ENCODE measurements around the gene KIF21A. TPM values are rescaled to one million over a fixed set of nuclear protein-coding genes. Genes with fewer than 3 reads are reported as not detected.

Gene KIF21A
- total and polyA plus RNA-seq, 4 donors = 1.2 to 9.0 (median 5.8) TPM

DNA sequence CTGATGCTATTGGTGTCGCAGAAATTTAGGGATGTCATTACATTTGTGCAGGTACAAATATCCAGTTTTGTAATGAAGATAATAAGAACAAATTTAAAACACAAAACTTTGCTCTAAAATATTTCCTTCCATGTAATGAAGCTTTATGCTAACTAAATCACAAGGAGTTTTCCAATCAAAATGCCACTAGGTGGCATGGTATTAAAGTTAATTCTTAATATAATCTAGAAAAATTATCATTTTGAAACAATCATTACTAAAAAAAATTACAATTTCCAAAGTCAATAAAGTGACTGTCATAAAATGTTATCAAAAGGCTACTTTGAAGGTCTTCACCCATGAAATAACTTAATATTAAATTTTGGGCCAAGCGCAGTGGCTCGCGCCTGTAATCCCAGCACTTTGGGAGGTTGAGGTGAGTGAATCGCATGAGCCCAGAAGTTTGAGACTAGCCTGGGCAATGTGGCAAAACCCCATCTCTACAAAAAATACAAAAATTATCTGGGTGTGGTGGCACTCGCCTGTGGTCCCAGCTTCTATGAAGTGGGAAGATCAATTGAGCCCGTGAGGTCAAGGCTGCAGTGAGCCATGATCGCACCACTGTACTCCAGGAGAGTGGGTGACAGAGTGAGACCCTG lies 77.4 kb downstream of the KIF21A start:
- Histone ChIP-seq H3K27me3 (ENCODE audit: control insufficient read depth in 1 of 2, insufficient read depth in 2 of 2, low read length in 1 of 2) (no peaks in the 10 kb centered on the region), H3K4me1 (ENCODE audit: control insufficient read depth in 1 of 2, insufficient read depth in 2 of 2, low read length in 2 of 2) (no peaks in the 10 kb centered on the region), H3K27ac (ENCODE audit: low read depth in 1 of 2, low read length in 2 of 2) (no peak overlapping the region), H3K4me3 (ENCODE audit: low read length in 2 of 2) (no peak overlapping the region), H3K9me3 (ENCODE audit: control insufficient read depth, low read length) (no peaks in the 10 kb centered on the region), H3K36me3 (ENCODE audit: control insufficient read depth in 1 of 2, insufficient read depth in 2 of 2, low read length in 1 of 2) (no peaks in the 10 kb centered on the region)
- ATAC-seq (ENCODE audit: low FRiP score) (no peak), DNase-seq (no peak)
- intact Hi-C loops (cut with DNase I) = no loop called here
- WGBS, 2 donors = 97 to 98% methylated on average over 8 of the region's 8 CpGs

DNA sequence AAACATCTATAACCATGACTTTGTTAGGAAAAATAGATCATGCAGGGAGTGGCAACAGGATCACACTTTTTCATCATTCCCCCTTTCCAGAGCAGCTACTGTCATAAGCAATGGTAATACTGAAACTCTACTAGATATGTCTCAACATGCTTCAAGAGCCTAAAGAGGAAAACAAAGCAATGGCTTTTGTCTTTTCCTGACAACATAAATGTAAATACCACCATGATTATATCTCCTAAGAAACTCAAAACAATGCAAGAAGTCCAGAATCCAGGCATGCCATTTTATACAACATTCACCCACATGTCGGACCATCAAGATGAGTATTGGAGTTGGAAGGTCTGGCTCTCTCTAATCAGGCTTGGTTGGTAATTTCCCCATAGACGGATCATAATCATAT lies 78.7 kb downstream of the KIF21A start:
- Histone ChIP-seq H3K27me3 (ENCODE audit: control insufficient read depth in 1 of 2, insufficient read depth in 2 of 2, low read length in 1 of 2) (no peaks in the 10 kb centered on the region), H3K4me1 (ENCODE audit: control insufficient read depth in 1 of 2, insufficient read depth in 2 of 2, low read length in 2 of 2) (no peaks in the 10 kb centered on the region), H3K9me3 (ENCODE audit: control insufficient read depth, low read length) (no peaks in the 10 kb centered on the region), H3K27ac (ENCODE audit: low read depth in 1 of 2, low read length in 2 of 2) (no peak overlapping the region), H3K4me3 (ENCODE audit: low read length in 2 of 2) (no peak overlapping the region), H3K36me3 (ENCODE audit: control insufficient read depth in 1 of 2, insufficient read depth in 2 of 2, low read length in 1 of 2) (no peaks in the 10 kb centered on the region)
- ATAC-seq (ENCODE audit: low FRiP score) (no peak), DNase-seq (no peak)
- WGBS, 2 donors = 91 to 96% methylated on average over 2 of the region's 2 CpGs
- intact Hi-C loops (cut with DNase I) = no loop called here

DNA sequence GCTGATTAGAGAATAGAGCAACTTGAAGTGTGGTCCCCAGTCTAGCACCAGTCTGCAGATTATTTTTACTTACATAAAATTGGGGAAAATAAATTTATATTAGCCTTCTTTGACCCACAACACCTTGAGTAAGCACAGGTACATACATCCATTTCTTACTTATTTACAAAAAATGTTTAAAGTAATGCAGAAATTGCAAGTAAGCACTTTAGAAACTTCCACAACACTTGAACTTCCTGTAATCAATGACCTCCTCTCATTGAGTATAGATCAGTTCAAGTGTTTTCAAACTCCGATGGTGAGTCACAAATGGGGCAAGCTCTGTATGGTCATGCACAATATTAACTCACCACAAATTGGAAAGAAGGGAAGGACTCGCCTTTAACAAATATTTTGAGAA lies 83.3 kb downstream of the KIF21A start:
- H3K27me3 ChIP-seq (ENCODE audit: control insufficient read depth in 1 of 2, insufficient read depth in 2 of 2, low read length in 1 of 2) = no peaks in the 10 kb centered on the region
- no peak overlapping the region for H3K4me3 ChIP-seq (ENCODE audit: low read length in 2 of 2)
- no peaks in the 10 kb centered on the region for H3K9me3 ChIP-seq (ENCODE audit: control insufficient read depth, low read length)
- H3K4me1 ChIP-seq (ENCODE audit: control insufficient read depth in 1 of 2, insufficient read depth in 2 of 2, low read length in 2 of 2) = no peaks in the 10 kb centered on the region
- DNase-seq = no peak
- peaks cover 0 to 2% of the 10 kb centered on the region in 2 donors for H3K36me3 ChIP-seq (ENCODE audit: control insufficient read depth in 1 of 2, insufficient read depth in 2 of 2, low read length in 1 of 2)
- intact Hi-C loops (cut with DNase I) = no loop called here
- no peak overlapping the region for H3K27ac ChIP-seq (ENCODE audit: low read depth in 1 of 2, low read length in 2 of 2)
- WGBS, 2 donors = 93 to 95% methylated on average over 2 of the region's 2 CpGs
- no peak for ATAC-seq (ENCODE audit: low FRiP score)

DNA sequence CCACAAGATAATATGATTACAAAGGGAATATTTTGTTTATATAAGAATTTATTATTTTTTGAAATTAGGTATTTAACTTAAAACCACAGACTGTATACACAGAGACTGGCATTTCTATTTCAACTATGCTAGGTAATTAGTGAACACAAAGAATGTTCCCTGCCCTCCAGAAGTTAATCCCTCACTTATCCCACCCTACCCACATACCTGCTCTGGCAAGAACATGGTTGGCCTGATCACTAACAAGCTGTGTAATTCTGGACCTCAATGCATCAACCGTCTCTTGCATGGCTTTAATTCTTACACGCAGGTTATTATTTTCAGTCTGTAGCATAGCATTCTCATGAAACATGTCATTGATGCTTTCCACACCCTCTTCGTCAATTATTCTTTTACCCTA lies 85.9 kb downstream of the KIF21A start:
- no peaks in the 10 kb centered on the region for H3K27me3 ChIP-seq (ENCODE audit: control insufficient read depth in 1 of 2, insufficient read depth in 2 of 2, low read length in 1 of 2)
- no peak overlapping the region for H3K27ac ChIP-seq (ENCODE audit: low read depth in 1 of 2, low read length in 2 of 2)
- 86 to 88% methylated on average over 3 of the region's 3 CpGs for WGBS, 2 donors
- ATAC-seq (ENCODE audit: low FRiP score) (no peak), DNase-seq (no peak)
- no peak overlapping the region for H3K4me3 ChIP-seq (ENCODE audit: low read length in 2 of 2)
- H3K36me3 ChIP-seq (ENCODE audit: control insufficient read depth in 1 of 2, insufficient read depth in 2 of 2, low read length in 1 of 2) = peaks cover 0 to 2% of the 10 kb centered on the region in 2 donors
- no peaks in the 10 kb centered on the region for H3K9me3 ChIP-seq (ENCODE audit: control insufficient read depth, low read length)
- intact Hi-C loops (cut with DNase I) = no loop called here
- no peaks in the 10 kb centered on the region for H3K4me1 ChIP-seq (ENCODE audit: control insufficient read depth in 1 of 2, insufficient read depth in 2 of 2, low read length in 2 of 2)

DNA sequence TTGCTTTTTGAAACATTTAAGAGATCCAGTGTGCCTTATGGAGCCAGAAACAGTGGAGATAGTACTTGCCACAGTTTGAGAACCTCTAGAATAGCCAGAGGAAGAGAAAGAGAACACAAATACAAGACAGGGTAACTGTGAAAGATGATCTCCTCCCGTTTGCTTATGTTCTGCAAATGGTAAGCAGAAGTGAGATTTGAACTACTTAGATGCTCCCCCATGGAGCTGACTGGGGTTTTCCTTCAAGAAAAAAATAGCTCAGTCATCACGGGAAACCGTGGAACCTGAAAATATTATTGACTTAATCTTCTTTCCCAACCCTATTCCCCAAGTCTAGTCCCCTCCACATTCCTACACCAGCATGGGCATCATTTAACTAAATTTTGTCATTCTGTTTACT lies 87.1 kb downstream of the KIF21A start:
- Histone ChIP-seq H3K4me3 (ENCODE audit: low read length in 2 of 2) (no peak overlapping the region), H3K4me1 (ENCODE audit: control insufficient read depth in 1 of 2, insufficient read depth in 2 of 2, low read length in 2 of 2) (no peaks in the 10 kb centered on the region), H3K9me3 (ENCODE audit: control insufficient read depth, low read length) (no peaks in the 10 kb centered on the region), H3K27me3 (ENCODE audit: control insufficient read depth in 1 of 2, insufficient read depth in 2 of 2, low read length in 1 of 2) (no peaks in the 10 kb centered on the region), H3K36me3 (ENCODE audit: control insufficient read depth in 1 of 2, insufficient read depth in 2 of 2, low read length in 1 of 2) (peaks cover 0 to 2% of the 10 kb centered on the region in 2 donors), H3K27ac (ENCODE audit: low read depth in 1 of 2, low read length in 2 of 2) (no peak overlapping the region)
- ATAC-seq (ENCODE audit: low FRiP score) (no peak), DNase-seq (no peak)
- intact Hi-C loops (cut with DNase I) = no loop called here
- 77 to 90% methylated on average over 3 of the region's 3 CpGs for WGBS, 2 donors

DNA sequence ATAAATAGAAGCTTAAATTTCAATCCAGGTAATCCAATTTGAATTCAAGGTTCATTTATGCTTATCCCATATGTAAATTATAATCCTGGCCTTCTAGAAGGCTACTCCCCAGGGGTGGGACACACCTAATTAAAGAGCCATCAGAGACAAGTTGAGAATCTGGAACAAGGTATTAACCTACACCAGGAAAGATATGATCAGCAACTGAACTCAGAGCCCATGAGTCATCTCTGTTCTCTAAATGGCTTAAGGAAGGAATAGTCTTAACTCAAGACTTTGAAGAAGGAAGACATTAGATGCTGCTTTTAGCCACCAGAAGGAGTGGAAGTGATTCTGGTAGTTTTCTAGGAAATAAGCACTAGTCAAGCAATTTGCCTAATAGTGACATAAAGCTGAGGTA lies 88.0 kb downstream of the KIF21A start:
- DNase-seq (no peak), ATAC-seq (ENCODE audit: low FRiP score) (no peak)
- Histone ChIP-seq H3K4me3 (ENCODE audit: low read length in 2 of 2) (no peak overlapping the region), H3K4me1 (ENCODE audit: control insufficient read depth in 1 of 2, insufficient read depth in 2 of 2, low read length in 2 of 2) (no peaks in the 10 kb centered on the region), H3K27ac (ENCODE audit: low read depth in 1 of 2, low read length in 2 of 2) (no peak overlapping the region), H3K27me3 (ENCODE audit: control insufficient read depth in 1 of 2, insufficient read depth in 2 of 2, low read length in 1 of 2) (no peaks in the 10 kb centered on the region), H3K36me3 (ENCODE audit: control insufficient read depth in 1 of 2, insufficient read depth in 2 of 2, low read length in 1 of 2) (peaks cover 0 to 2% of the 10 kb centered on the region in 2 donors), H3K9me3 (ENCODE audit: control insufficient read depth, low read length) (no peaks in the 10 kb centered on the region)
- intact Hi-C loops (cut with DNase I) = no loop called here

DNA sequence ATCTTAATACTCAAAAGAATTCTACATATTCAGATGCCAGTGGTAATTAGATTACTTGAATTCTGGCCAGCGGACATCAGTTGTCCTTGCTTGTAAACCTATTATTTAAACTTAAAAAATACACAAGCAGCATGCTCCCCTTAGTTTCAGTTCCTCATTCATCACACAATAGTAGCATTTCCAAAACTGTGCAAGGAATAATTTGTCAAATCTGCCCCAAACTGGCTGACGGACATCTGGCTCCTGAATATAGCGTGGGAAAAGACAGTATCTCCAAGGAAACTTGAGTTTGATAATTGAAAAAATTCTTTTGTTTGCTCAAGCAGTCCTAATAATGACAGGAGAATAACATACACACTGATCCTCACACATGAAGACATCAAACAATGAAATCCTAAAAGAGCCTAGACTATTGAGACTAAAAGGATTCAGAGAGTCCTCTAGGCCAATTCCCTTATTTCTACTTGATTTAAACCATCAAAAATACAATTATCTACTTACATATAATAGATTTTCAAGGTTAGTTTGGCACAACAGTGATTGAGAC lies 90.4 kb downstream of the KIF21A start:
- H3K36me3 ChIP-seq (ENCODE audit: control insufficient read depth in 1 of 2, insufficient read depth in 2 of 2, low read length in 1 of 2) = no peaks in the 10 kb centered on the region
- no peaks in the 10 kb centered on the region for H3K9me3 ChIP-seq (ENCODE audit: control insufficient read depth, low read length)
- intact Hi-C loops (cut with DNase I) = no loop called here
- H3K27me3 ChIP-seq (ENCODE audit: control insufficient read depth in 1 of 2, insufficient read depth in 2 of 2, low read length in 1 of 2) = no peaks in the 10 kb centered on the region
- no peak for DNase-seq
- H3K27ac ChIP-seq (ENCODE audit: low read depth in 1 of 2, low read length in 2 of 2) = no peak overlapping the region
- 75 to 86% methylated on average over 3 of the region's 3 CpGs for WGBS, 2 donors
- no peak for ATAC-seq (ENCODE audit: low FRiP score)
- no peaks in the 10 kb centered on the region for H3K4me1 ChIP-seq (ENCODE audit: control insufficient read depth in 1 of 2, insufficient read depth in 2 of 2, low read length in 2 of 2)
- no peak overlapping the region for H3K4me3 ChIP-seq (ENCODE audit: low read length in 2 of 2)

DNA sequence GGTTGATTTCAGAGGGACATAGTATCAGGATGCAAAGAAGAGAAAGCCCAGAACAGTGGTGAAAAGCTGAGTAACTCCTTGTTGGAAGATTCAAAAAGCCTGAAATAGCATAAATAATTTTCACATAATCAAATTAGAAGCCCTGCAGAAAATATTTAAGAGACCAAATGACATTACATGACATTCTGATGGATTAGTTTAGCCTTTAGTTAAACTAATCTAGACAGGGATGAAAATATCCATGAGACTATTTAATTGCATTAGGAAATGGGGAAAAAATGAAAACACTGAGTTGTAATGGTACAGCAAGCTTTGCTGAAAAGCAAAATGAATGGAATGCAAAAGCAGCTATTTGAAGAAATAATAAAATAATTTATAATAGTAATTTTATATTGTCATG lies 91.8 kb downstream of the KIF21A start:
- no peak overlapping the region for H3K27ac ChIP-seq (ENCODE audit: low read depth in 1 of 2, low read length in 2 of 2)
- H3K4me3 ChIP-seq (ENCODE audit: low read length in 2 of 2) = no peak overlapping the region
- H3K27me3 ChIP-seq (ENCODE audit: control insufficient read depth in 1 of 2, insufficient read depth in 2 of 2, low read length in 1 of 2) = no peaks in the 10 kb centered on the region
- H3K4me1 ChIP-seq (ENCODE audit: control insufficient read depth in 1 of 2, insufficient read depth in 2 of 2, low read length in 2 of 2) = no peaks in the 10 kb centered on the region
- DNase-seq = no peak
- no peaks in the 10 kb centered on the region for H3K36me3 ChIP-seq (ENCODE audit: control insufficient read depth in 1 of 2, insufficient read depth in 2 of 2, low read length in 1 of 2)
- intact Hi-C loops (cut with DNase I) = no loop called here
- ATAC-seq (ENCODE audit: low FRiP score) = no peak
- H3K9me3 ChIP-seq (ENCODE audit: control insufficient read depth, low read length) = no peaks in the 10 kb centered on the region

DNA sequence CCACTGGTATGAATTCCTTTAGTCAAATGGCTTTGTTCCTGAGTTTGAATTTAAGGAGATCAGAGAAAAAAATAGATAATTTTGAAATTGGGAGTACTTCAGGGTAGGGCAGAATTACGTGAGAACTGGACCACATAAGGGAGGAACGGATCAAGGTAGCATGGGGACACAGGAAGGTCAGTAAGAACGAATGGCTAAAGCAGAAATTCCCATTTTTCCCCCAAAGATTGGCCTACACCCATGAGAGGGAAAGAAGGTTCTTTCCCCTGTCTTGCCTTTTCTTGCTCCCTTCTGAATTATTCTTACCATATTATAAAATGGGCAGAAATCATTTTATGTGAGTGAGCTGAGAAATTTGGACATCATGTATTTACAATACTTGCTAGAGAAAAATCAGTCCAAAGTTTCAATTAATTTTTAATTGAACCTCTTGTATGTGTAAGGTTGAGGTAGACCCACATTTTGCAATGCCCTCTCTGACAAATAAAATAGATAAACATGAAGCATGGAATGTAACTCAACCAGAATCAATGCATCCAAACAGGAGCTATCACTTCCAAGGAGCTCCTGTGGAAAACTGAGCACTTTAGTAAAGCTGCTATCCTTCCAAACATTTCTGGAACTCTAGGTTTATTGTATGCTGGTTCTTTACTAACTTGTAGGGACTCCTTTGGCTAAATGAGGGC lies 93.8 kb downstream of the KIF21A start:
- DNase-seq (no peak), ATAC-seq (ENCODE audit: low FRiP score) (no peak)
- H3K27me3 ChIP-seq (ENCODE audit: control insufficient read depth in 1 of 2, insufficient read depth in 2 of 2, low read length in 1 of 2) = no peaks in the 10 kb centered on the region
- no peak overlapping the region for H3K4me3 ChIP-seq (ENCODE audit: low read length in 2 of 2)
- H3K4me1 ChIP-seq (ENCODE audit: control insufficient read depth in 1 of 2, insufficient read depth in 2 of 2, low read length in 2 of 2) = no peaks in the 10 kb centered on the region
- 89 to 96% methylated on average over 3 of the region's 3 CpGs for WGBS, 2 donors
- intact Hi-C loops (cut with DNase I) = no loop called here
- no peaks in the 10 kb centered on the region for H3K36me3 ChIP-seq (ENCODE audit: control insufficient read depth in 1 of 2, insufficient read depth in 2 of 2, low read length in 1 of 2)
- H3K27ac ChIP-seq (ENCODE audit: low read depth in 1 of 2, low read length in 2 of 2) = no peak overlapping the region
- H3K9me3 ChIP-seq (ENCODE audit: control insufficient read depth, low read length) = no peaks in the 10 kb centered on the region
